Endodermal cell (in vitro differentiated cells): Measurements from ENCODE around the gene ZC3H8. TPM values are rescaled to one million over a fixed set of nuclear protein-coding genes. Genes with fewer than 3 reads are reported as not detected.

Source experiments
- DNase-seq: peaks from one replicate; pipeline ENCODE4 v3.0.0-alpha.2; 2017
- H3K27ac ChIP-seq: 2 replicates; pipeline ENCODE4 v1.5.1; 2013; ENCODE audit warnings: mild to moderate bottlenecking, low read depth, low read length, moderate library complexity
- H3K27me3 ChIP-seq: 2 replicates; pipeline ENCODE4 v1.6.1; 2013; ENCODE audit warnings: mild to moderate bottlenecking, low read length, moderate library complexity; ENCODE audit not compliant: insufficient read depth, control insufficient read depth, poor library complexity, severe bottlenecking
- H3K36me3 ChIP-seq: 2 replicates; pipeline ENCODE4 v1.7.0; 2013; ENCODE audit warnings: mild to moderate bottlenecking, low read length, moderate library complexity; ENCODE audit not compliant: control insufficient read depth, insufficient read depth
- H3K4me1 ChIP-seq: one replicate; pipeline ENCODE4 v1.7.0; 2013; ENCODE audit warnings: low read length; ENCODE audit not compliant: control insufficient read depth, insufficient read depth
- H3K4me3 ChIP-seq: 2 replicates; pipeline ENCODE4 v1.5.1; 2013; ENCODE audit warnings: mild to moderate bottlenecking, low read length, moderate library complexity
- H3K9ac ChIP-seq: 2 replicates; pipeline ENCODE4 v1.6.1; 2013; ENCODE audit warnings: mild to moderate bottlenecking, low read length, moderate library complexity; ENCODE audit not compliant: poor library complexity, severe bottlenecking; ENCODE audit errors: extremely low read depth
- H3K9me3 ChIP-seq: 2 replicates; pipeline ENCODE4 v1.6.1; 2013; ENCODE audit warnings: mild to moderate bottlenecking, low read length, moderate library complexity; ENCODE audit not compliant: control insufficient read depth
- H3K27ac Mint-ChIP-seq: 2 replicates; pipeline ENCODE4 v1.8.0; 2020; ENCODE audit warnings: mixed read lengths
- H3K27me3 Mint-ChIP-seq: 2 replicates; pipeline ENCODE4 v1.8.0; 2021; ENCODE audit warnings: mild to moderate bottlenecking, mixed read lengths; ENCODE audit not compliant: insufficient read depth
- H3K36me3 Mint-ChIP-seq: 2 replicates; pipeline ENCODE4 v1.8.0; 2020; ENCODE audit warnings: low read depth, mixed read lengths
- H3K4me1 Mint-ChIP-seq: 2 replicates; pipeline ENCODE4 v1.8.0; 2020; ENCODE audit warnings: mixed read lengths
- H3K4me3 Mint-ChIP-seq: 2 replicates; pipeline ENCODE4 v1.8.0; 2020; ENCODE audit warnings: mild to moderate bottlenecking, moderate library complexity, mixed read lengths
- H3K9me3 Mint-ChIP-seq: 2 replicates; pipeline ENCODE4 v1.8.0; 2020; ENCODE audit warnings: mild to moderate bottlenecking, mixed read lengths
- CTCF ChIP-seq: fragments of 200-600 bp; sonication (generic); conservative IDR thresholded peaks from 2 replicates; pipeline ENCODE4 v1.5.0; 2021; ENCODE audit warnings: antibody characterized with exemption, mild to moderate bottlenecking
- WGBS, 2 experiments: methylation state at CpG; one replicate each; pipeline versions ENCODE4 v1.1.5 to v1.1.7; 2013; ENCODE audit warnings: missing lambda C conversion rate in 2 of 2, mixed read lengths in 1 of 2; ENCODE audit not compliant: insufficient coverage in 1 of 2, insufficient read length in 1 of 2; 5-methylcytosine and 5-hydroxymethylcytosine counted together
- total RNA-seq, 2 donors: library from RNA; stranded (reverse); fragmentation: NEBNext Ultra II Directional in 1 of 2; extraction: Animal tissue kit (Norgen Biotek cat#: 25700) in 1 of 2; gene quantifications; 2 replicates in 1 of 2; 3 replicates in 1 of 2; pipeline ENCODE4 v1.2.1, GENCODE V29; 2021

The ZC3H8 gene
- total RNA-seq, 2 donors from 2014 or later: 8.3 to 10.6 TPM

- no peak for TF ChIP-seq CTCF
Measured at GRCh38 chr2:112255875-112256274, 1.0 kb upstream of the ZC3H8 start.

GRCh38 chr2:112253261-112253815 lies 1.5 kb downstream of the ZC3H8 start:
- H3K27ac Mint-ChIP-seq: no peak overlapping the region

More at GRCh38 chr2:112255875-112256274, 1.0 kb upstream of the ZC3H8 start:
- no peak for DNase-seq
- H3K27me3 Mint-ChIP-seq: no peaks in the 10 kb centered on the region
- H3K27ac ChIP-seq: no peak overlapping the region
- no peak overlapping the region for H3K9ac ChIP-seq
- H3K4me1 ChIP-seq: peaks cover 3% of the 10 kb centered on the region
- 91 to 93% methylated on average over 1 to 2 of the region's 2 CpGs for WGBS, 2 experiments
- H3K4me3 ChIP-seq: no peak overlapping the region
- H3K36me3 Mint-ChIP-seq: no peaks in the 10 kb centered on the region
- H3K9me3 ChIP-seq: no peaks in the 10 kb centered on the region
- H3K36me3 ChIP-seq: no peaks in the 10 kb centered on the region
- no peaks in the 10 kb centered on the region for H3K9me3 Mint-ChIP-seq
- no peaks in the 10 kb centered on the region for H3K27me3 ChIP-seq
- no peak overlapping the region for H3K27ac Mint-ChIP-seq
- peaks cover 17% of the 10 kb centered on the region for H3K4me1 Mint-ChIP-seq
- peak overlapping the region; percentile 70 for H3K4me3 Mint-ChIP-seq

GRCh38 chr2:112251271-112251670 lies 3.6 kb downstream of the ZC3H8 start:
- Histone ChIP-seq H3K4me3 (no peak overlapping the region), H3K27ac (no peak overlapping the region), H3K27me3 (no peaks in the 10 kb centered on the region), H3K4me1 (peaks cover 3% of the 10 kb centered on the region), H3K9ac (no peak overlapping the region), H3K9me3 (peaks cover 5% of the 10 kb centered on the region), H3K36me3 (peaks cover 21% of the 10 kb centered on the region)
- no peaks in the 10 kb centered on the region for H3K27me3 Mint-ChIP-seq
- H3K4me1 Mint-ChIP-seq: peaks cover 6% of the 10 kb centered on the region
- no peak overlapping the region for H3K27ac Mint-ChIP-seq
- WGBS, 2 experiments: 94% methylated on average over 2 to 3 of the region's 3 CpGs
- DNase-seq: no peak
- peaks cover 20% of the 10 kb centered on the region for H3K36me3 Mint-ChIP-seq
- H3K9me3 Mint-ChIP-seq: no peaks in the 10 kb centered on the region
- no peak for TF ChIP-seq CTCF
- H3K4me3 Mint-ChIP-seq: no peak overlapping the region

More at GRCh38 chr2:112253261-112253815, 1.5 kb downstream of the ZC3H8 start:
- peaks cover 10% of the 10 kb centered on the region for H3K4me1 Mint-ChIP-seq
- peaks cover 4% of the 10 kb centered on the region for H3K36me3 Mint-ChIP-seq
- H3K27me3 Mint-ChIP-seq: no peaks in the 10 kb centered on the region
- H3K9me3 Mint-ChIP-seq: no peaks in the 10 kb centered on the region
- H3K27ac ChIP-seq: no peak overlapping the region
- no peaks in the 10 kb centered on the region for H3K9me3 ChIP-seq
- H3K4me3 Mint-ChIP-seq: peak overlapping the region; percentile 70
- H3K27me3 ChIP-seq: no peaks in the 10 kb centered on the region
- peaks cover 3% of the 10 kb centered on the region for H3K4me1 ChIP-seq
- no peak overlapping the region for H3K9ac ChIP-seq
- 97% methylated on average over 3 to 5 of the region's 5 CpGs for WGBS, 2 experiments
- H3K36me3 ChIP-seq: peaks cover 9% of the 10 kb centered on the region
- H3K4me3 ChIP-seq: no peak overlapping the region
- TF ChIP-seq CTCF: no peak
- DNase-seq: no peak
